HepG2 (cell line): ENCODE measurements around the gene NAMPT. TPM values are rescaled to one million over a fixed set of nuclear protein-coding genes. Genes with fewer than 3 reads are reported as not detected.

Source experiments
- ARID2 ChIP-seq: sonication (generic); formaldehyde crosslinking; IDR thresholded peaks from 2 replicates; pipeline ENCODE4 v1.8.1; 2022; ENCODE audit warnings: mild to moderate bottlenecking, missing genetic modification reagents, borderline replicate concordance
- CBX1 ChIP-seq: IDR thresholded peaks from one replicate; pipeline ENCODE4 v1.6.1; 2016; ENCODE audit warnings: antibody characterized with exemption, low read depth
- FOXP1 ChIP-seq, 2 experiments: fragments of 450-650 bp in 1 of 2; IDR thresholded peaks; 2 replicates each; pipeline ENCODE4 v1.6.1; 2017 to 2018; ENCODE audit warnings: antibody characterized with exemption in 1 of 2
- MAFF ChIP-seq: IDR thresholded peaks from 2 replicates; pipeline ENCODE4 v1.6.1; 2011; ENCODE audit warnings: low read depth, low read length, improper control_type of control experiment
- NFE2L1 ChIP-seq: sonication (generic); formaldehyde crosslinking; IDR thresholded peaks from 2 replicates; pipeline ENCODE4 v1.4.0; 2020; ENCODE audit warnings: missing genetic modification reagents, mild to moderate bottlenecking, borderline replicate concordance
- SIN3B ChIP-seq: fragments of 150-350 bp; IDR thresholded peaks from 2 replicates; pipeline ENCODE4 v1.6.1; 2014; ENCODE audit warnings: low read length
- ZNF234 ChIP-seq: sonication (generic); formaldehyde crosslinking; conservative IDR thresholded peaks from 2 replicates; pipeline ENCODE4 v1.5.1; 2020; ENCODE audit warnings: mild to moderate bottlenecking, missing genetic modification reagents
- ZNF432 ChIP-seq: sonication (generic); formaldehyde crosslinking; IDR thresholded peaks from 2 replicates; pipeline ENCODE4 v1.5.0; 2020; ENCODE audit warnings: missing genetic modification reagents, mild to moderate bottlenecking, borderline replicate concordance
- ZNF501 ChIP-seq: sonication (generic); formaldehyde crosslinking; IDR thresholded peaks from 2 replicates; pipeline ENCODE4 v1.5.1; 2020; ENCODE audit warnings: mild to moderate bottlenecking, moderate library complexity, missing genetic modification reagents
- ZNF510 ChIP-seq: sonication (generic); formaldehyde crosslinking; IDR thresholded peaks from 2 replicates; pipeline ENCODE4 v1.4.0; 2020; ENCODE audit warnings: low read depth, mild to moderate bottlenecking, missing genetic modification reagents
- ZNF724P ChIP-seq: sonication (generic); formaldehyde crosslinking; IDR thresholded peaks from 2 replicates; pipeline ENCODE4 v1.8.0; 2022; ENCODE audit warnings: missing genetic modification reagents, borderline replicate concordance
- ZSCAN20 ChIP-seq: sonication (generic); formaldehyde crosslinking; IDR thresholded peaks from 2 replicates; pipeline ENCODE4 v1.4.0; 2020; ENCODE audit warnings: missing genetic modification reagents, mild to moderate bottlenecking, borderline replicate concordance
- polyA plus RNA-seq, 8 experiments: library from polyadenylated mRNA; depleted of rRNA in 3 of 8; stranded (reverse) in 7 of 8; unstranded in 1 of 8; fragments of >200 nt; fragmentation: Illumina TruSeq in 4 of 8; extraction: Trizol in 4 of 8; gene quantifications; 2 replicates each; pipeline versions ENCODE4 v1.2.1 to v1.2.3, GENCODE V29; 2011 to 2016; ENCODE audit warnings: low read depth in 4 of 8, missing spikeins in 1 of 8, mixed read lengths in 1 of 8; ENCODE audit not compliant: insufficient read depth in 1 of 8
- total RNA-seq, 5 experiments: library from RNA; depleted of rRNA; stranded (reverse); fragments of >200 nt; fragmentation: Illumina TruSeq; extraction: Trizol; gene quantifications; 2 replicates each; pipeline ENCODE4 v1.2.3, GENCODE V29; 2016; ENCODE audit warnings: low read depth in 1 of 5
- TF ChIP-seq, protein P1 (sequence below): sonication (generic); formaldehyde crosslinking; IDR thresholded peaks from 2 replicates; pipeline ENCODE4 v1.5.1; 2020; ENCODE audit warnings: mild to moderate bottlenecking, missing genetic modification reagents, moderate library complexity
- TF ChIP-seq, protein P2 (sequence below): IDR thresholded peaks from 2 replicates; pipeline ENCODE4 v1.4.0; 2020; ENCODE audit warnings: mild to moderate bottlenecking, missing genetic modification reagents
- TF ChIP-seq, protein P3 (sequence below): IDR thresholded peaks from 2 replicates; pipeline ENCODE4 v1.6.1; 2016; ENCODE audit warnings: low read depth, borderline replicate concordance
- TF ChIP-seq, protein P4 (sequence below): sonication (generic); formaldehyde crosslinking; IDR thresholded peaks from 2 replicates; pipeline ENCODE4 v1.5.0; 2020; ENCODE audit warnings: missing genetic modification reagents
- TF ChIP-seq, protein P5 (sequence below): sonication (generic); formaldehyde crosslinking; IDR thresholded peaks from 2 replicates; pipeline ENCODE4 v1.4.0; 2020; ENCODE audit warnings: missing genetic modification reagents

The NAMPT gene
- total and polyA plus RNA-seq, 2 of the 13 experiments (the other 11 are each of a cell fraction or from before 2014, with no cell fraction given), result 15.8 to 67.7 TPM

DNA sequence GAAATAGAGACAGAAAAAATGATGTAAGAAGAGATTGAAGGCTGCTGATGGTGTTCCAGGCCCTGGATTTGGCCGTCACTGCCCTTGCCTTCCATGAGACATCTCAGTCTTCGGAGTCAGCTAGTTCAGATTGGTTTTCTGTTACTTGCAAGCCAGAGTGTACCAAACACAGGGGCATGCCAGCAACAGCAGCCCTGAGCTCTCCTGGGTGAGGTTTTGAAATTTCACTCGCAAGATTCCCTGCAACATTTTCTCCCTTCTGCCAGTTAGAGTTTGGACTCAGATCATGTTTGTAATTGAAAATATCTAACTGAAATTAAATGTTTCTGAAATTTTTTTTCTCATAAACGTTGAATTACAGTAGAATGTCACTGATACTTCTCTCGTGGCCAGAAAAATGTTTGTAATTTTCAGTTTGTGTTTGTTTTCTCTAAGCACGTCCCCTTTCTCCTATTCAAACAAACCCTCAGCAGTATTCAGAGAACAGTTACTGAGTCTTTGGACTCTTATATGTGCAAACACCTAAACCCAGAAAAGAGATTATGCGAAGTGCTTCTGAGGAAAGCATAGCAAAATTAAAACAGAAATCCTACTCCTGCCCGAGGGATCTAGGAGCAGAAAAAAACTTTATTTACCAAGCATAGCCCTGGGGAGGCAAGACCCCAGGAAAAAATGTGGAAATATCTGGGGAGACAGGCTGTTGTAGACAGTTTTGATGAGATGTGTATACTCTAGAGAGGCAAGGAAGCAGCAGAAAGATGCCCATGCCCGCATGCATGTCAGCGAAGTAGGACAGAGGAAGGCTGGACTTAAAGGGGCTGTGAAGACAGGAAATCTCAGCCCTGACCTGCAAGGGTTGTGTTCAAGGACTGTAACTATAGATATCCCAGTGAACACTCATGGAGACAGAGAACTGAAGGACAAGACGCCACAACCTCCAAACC is 43.0 kb upstream of the NAMPT start (continued):
- TF ChIP-seq, protein P1, sequence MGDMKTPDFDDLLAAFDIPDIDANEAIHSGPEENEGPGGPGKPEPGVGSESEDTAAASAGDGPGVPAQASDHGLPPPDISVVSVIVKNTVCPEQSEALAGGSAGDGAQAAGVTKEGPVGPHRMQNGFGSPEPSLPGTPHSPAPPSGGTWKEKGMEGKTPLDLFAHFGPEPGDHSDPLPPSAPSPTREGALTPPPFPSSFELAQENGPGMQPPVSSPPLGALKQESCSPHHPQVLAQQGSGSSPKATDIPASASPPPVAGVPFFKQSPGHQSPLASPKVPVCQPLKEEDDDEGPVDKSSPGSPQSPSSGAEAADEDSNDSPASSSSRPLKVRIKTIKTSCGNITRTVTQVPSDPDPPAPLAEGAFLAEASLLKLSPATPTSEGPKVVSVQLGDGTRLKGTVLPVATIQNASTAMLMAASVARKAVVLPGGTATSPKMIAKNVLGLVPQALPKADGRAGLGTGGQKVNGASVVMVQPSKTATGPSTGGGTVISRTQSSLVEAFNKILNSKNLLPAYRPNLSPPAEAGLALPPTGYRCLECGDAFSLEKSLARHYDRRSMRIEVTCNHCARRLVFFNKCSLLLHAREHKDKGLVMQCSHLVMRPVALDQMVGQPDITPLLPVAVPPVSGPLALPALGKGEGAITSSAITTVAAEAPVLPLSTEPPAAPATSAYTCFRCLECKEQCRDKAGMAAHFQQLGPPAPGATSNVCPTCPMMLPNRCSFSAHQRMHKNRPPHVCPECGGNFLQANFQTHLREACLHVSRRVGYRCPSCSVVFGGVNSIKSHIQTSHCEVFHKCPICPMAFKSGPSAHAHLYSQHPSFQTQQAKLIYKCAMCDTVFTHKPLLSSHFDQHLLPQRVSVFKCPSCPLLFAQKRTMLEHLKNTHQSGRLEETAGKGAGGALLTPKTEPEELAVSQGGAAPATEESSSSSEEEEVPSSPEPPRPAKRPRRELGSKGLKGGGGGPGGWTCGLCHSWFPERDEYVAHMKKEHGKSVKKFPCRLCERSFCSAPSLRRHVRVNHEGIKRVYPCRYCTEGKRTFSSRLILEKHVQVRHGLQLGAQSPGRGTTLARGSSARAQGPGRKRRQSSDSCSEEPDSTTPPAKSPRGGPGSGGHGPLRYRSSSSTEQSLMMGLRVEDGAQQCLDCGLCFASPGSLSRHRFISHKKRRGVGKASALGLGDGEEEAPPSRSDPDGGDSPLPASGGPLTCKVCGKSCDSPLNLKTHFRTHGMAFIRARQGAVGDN, result no peak
- no peak for TF ChIP-seq ZNF234
- TF ChIP-seq, protein P2, sequence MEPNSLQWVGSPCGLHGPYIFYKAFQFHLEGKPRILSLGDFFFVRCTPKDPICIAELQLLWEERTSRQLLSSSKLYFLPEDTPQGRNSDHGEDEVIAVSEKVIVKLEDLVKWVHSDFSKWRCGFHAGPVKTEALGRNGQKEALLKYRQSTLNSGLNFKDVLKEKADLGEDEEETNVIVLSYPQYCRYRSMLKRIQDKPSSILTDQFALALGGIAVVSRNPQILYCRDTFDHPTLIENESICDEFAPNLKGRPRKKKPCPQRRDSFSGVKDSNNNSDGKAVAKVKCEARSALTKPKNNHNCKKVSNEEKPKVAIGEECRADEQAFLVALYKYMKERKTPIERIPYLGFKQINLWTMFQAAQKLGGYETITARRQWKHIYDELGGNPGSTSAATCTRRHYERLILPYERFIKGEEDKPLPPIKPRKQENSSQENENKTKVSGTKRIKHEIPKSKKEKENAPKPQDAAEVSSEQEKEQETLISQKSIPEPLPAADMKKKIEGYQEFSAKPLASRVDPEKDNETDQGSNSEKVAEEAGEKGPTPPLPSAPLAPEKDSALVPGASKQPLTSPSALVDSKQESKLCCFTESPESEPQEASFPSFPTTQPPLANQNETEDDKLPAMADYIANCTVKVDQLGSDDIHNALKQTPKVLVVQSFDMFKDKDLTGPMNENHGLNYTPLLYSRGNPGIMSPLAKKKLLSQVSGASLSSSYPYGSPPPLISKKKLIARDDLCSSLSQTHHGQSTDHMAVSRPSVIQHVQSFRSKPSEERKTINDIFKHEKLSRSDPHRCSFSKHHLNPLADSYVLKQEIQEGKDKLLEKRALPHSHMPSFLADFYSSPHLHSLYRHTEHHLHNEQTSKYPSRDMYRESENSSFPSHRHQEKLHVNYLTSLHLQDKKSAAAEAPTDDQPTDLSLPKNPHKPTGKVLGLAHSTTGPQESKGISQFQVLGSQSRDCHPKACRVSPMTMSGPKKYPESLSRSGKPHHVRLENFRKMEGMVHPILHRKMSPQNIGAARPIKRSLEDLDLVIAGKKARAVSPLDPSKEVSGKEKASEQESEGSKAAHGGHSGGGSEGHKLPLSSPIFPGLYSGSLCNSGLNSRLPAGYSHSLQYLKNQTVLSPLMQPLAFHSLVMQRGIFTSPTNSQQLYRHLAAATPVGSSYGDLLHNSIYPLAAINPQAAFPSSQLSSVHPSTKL (CRISPR knock-in tag), result peak; percentile 29; the same call in 1 of the 2 replicates
- no peak for TF ChIP-seq FOXP1 (IDR thresholded peaks at IDR 0.05)
- TF ChIP-seq FOXP1 (CRISPR knock-in tag; IDR thresholded peaks at IDR 0.05), result peak; percentile 25; the same call in 1 of the 2 replicates
- TF ChIP-seq MAFF, result no peak
- no peak for TF ChIP-seq SIN3B
- TF ChIP-seq ZNF432 (CRISPR knock-in tag), result no peak
- no peak for TF ChIP-seq NFE2L1 (CRISPR knock-in tag)
- TF ChIP-seq, protein P3, sequence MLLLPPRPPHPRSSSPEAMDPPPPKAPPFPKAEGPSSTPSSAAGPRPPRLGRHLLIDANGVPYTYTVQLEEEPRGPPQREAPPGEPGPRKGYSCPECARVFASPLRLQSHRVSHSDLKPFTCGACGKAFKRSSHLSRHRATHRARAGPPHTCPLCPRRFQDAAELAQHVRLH (CRISPR knock-in tag), result no peak
- TF ChIP-seq ZNF724P, result no peak
- TF ChIP-seq ZNF501, result no peak
- TF ChIP-seq, protein P4, sequence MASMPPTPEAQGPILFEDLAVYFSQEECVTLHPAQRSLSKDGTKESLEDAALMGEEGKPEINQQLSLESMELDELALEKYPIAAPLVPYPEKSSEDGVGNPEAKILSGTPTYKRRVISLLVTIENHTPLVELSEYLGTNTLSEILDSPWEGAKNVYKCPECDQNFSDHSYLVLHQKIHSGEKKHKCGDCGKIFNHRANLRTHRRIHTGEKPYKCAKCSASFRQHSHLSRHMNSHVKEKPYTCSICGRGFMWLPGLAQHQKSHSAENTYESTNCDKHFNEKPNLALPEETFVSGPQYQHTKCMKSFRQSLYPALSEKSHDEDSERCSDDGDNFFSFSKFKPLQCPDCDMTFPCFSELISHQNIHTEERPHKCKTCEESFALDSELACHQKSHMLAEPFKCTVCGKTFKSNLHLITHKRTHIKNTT (CRISPR knock-in tag), result no peak
- TF ChIP-seq ZNF510 (CRISPR knock-in tag), result no peak
- TF ChIP-seq ARID2 (CRISPR knock-in tag), result no peak
- TF ChIP-seq CBX1, result no peak
- TF ChIP-seq ZSCAN20 (CRISPR knock-in tag), result no peak
- TF ChIP-seq, protein P5, sequence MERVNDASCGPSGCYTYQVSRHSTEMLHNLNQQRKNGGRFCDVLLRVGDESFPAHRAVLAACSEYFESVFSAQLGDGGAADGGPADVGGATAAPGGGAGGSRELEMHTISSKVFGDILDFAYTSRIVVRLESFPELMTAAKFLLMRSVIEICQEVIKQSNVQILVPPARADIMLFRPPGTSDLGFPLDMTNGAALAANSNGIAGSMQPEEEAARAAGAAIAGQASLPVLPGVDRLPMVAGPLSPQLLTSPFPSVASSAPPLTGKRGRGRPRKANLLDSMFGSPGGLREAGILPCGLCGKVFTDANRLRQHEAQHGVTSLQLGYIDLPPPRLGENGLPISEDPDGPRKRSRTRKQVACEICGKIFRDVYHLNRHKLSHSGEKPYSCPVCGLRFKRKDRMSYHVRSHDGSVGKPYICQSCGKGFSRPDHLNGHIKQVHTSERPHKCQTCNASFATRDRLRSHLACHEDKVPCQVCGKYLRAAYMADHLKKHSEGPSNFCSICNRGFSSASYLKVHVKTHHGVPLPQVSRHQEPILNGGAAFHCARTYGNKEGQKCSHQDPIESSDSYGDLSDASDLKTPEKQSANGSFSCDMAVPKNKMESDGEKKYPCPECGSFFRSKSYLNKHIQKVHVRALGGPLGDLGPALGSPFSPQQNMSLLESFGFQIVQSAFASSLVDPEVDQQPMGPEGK (CRISPR knock-in tag), result no peak
